ENCODE measurements around the gene KRTAP25-1. TPM values are rescaled to one million over a fixed set of nuclear protein-coding genes. Genes with fewer than 3 reads are reported as not detected.

KRTAP25-1 gene
- total RNA-seq, 1 donor from 2014 or later, result not detected

DNA sequence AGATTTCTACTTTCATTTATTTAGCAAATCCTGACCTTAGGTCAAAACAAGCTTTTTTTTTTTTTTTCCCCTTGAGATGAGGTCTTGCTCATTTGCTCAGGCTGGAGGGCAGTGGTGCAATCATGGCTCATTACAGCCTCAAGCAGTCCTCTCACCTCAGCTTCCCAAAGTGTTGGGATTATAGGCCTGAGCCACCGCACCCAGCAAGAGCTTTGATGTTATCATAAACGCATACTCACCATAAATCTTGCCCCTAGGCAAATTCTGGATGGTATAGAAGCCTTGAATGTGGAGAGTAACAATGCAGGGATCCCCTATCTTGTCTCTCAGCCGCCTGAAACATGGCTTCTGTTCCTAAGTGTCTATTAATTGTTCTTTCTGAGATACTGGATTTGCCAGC, 48.7 kb downstream of the KRTAP25-1 start:
- H3K4me1 ChIP-seq, result no peaks in the 10 kb centered on the region
- H3K36me3 ChIP-seq, result no peaks in the 10 kb centered on the region
- H3K27ac ChIP-seq, result no peak overlapping the region
- DNase-seq (ENCODE audit: low spot score in 2 of 2), result no peak
- no peak overlapping the region for H3K4me3 ChIP-seq
- H3K27me3 ChIP-seq, result no peaks in the 10 kb centered on the region
- no peaks in the 10 kb centered on the region for H3K9me3 ChIP-seq
- TF ChIP-seq, protein P1, sequence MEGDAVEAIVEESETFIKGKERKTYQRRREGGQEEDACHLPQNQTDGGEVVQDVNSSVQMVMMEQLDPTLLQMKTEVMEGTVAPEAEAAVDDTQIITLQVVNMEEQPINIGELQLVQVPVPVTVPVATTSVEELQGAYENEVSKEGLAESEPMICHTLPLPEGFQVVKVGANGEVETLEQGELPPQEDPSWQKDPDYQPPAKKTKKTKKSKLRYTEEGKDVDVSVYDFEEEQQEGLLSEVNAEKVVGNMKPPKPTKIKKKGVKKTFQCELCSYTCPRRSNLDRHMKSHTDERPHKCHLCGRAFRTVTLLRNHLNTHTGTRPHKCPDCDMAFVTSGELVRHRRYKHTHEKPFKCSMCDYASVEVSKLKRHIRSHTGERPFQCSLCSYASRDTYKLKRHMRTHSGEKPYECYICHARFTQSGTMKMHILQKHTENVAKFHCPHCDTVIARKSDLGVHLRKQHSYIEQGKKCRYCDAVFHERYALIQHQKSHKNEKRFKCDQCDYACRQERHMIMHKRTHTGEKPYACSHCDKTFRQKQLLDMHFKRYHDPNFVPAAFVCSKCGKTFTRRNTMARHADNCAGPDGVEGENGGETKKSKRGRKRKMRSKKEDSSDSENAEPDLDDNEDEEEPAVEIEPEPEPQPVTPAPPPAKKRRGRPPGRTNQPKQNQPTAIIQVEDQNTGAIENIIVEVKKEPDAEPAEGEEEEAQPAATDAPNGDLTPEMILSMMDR (IDR thresholded peaks at IDR 0.05), result no peak
- intact Hi-C loops (cut with DNase I), result no loop called here

Other genes with a start within 250 kb of the KRTAP25-1 start
- not detected for gene CLDN17, start 122.7 kb downstream of the KRTAP25-1 start, total RNA-seq
- gene CLDN8, start 73.4 kb downstream of the KRTAP25-1 start, total RNA-seq, result not detected
- gene KRTAP24-1, start 6.6 kb downstream of the KRTAP25-1 start, total RNA-seq, result not detected
- gene KRTAP26-1, start 30.8 kb upstream of the KRTAP25-1 start, total RNA-seq, result not detected
- not detected for gene KRTAP27-1, start 48.2 kb upstream of the KRTAP25-1 start, total RNA-seq
- gene KRTAP23-1, start 59.1 kb upstream of the KRTAP25-1 start, total RNA-seq, result not detected
- not detected for gene KRTAP13-2, start 82.8 kb upstream of the KRTAP25-1 start, total RNA-seq
- gene KRTAP13-1, start 106.5 kb upstream of the KRTAP25-1 start, total RNA-seq, result not detected
- not detected for gene KRTAP13-3, start 136.4 kb upstream of the KRTAP25-1 start, total RNA-seq
- gene KRTAP13-4, start 140.7 kb upstream of the KRTAP25-1 start, total RNA-seq, result not detected
- gene KRTAP15-1, start 150.8 kb upstream of the KRTAP25-1 start, total RNA-seq, result not detected
- not detected for gene KRTAP19-1, start 190.9 kb upstream of the KRTAP25-1 start, total RNA-seq
- not detected for gene KRTAP19-2, start 197.9 kb upstream of the KRTAP25-1 start, total RNA-seq
- not detected for gene KRTAP19-3, start 202.5 kb upstream of the KRTAP25-1 start, total RNA-seq
- not detected for gene KRTAP19-4, start 207.7 kb upstream of the KRTAP25-1 start, total RNA-seq
- gene KRTAP19-5, start 212.6 kb upstream of the KRTAP25-1 start, total RNA-seq, result not detected

Data from ascending aorta (tissue), 2 donors.